Activated T-helper 1 cell treated with anti-CD3 and anti-CD28 coated beads, Interleukin-2, amount 50 U/mL, for 16 hours (primary cell): ENCODE data around the gene ENGASE.
"Not testable (repeated sequence)": the region's sequence is repeated elsewhere in the genome, so short reads cannot be mapped to it uniquely, and the experiment has no call there.

Experiments
- DNase-seq, 2 donors: peaks; one replicate each; pipeline ENCODE4 v3.0.0-alpha.2; 2020; ENCODE audit warnings: low read depth in 1 of 2, low spot score in 1 of 2

The ENGASE gene

GRCh38 chr17:79052131-79052530 lies 22.5 kb upstream of the ENGASE start:
- DNase-seq: no peak

- no peak for DNase-seq
Observed at GRCh38 chr17:79053251-79053925, 21.2 kb upstream of the ENGASE start.

GRCh38 chr17:79054200-79054960 lies 20.2 kb upstream of the ENGASE start:
- DNase-seq: no peak

- DNase-seq: no peak
Observed at GRCh38 chr17:79055197-79055596, 19.4 kb upstream of the ENGASE start.

- no peak for DNase-seq
Observed at GRCh38 chr17:79057737-79058385, 16.8 kb upstream of the ENGASE start.

GRCh38 chr17:79062691-79063090 lies 11.9 kb upstream of the ENGASE start:
- no peak for DNase-seq

- DNase-seq: no peak
Observed at GRCh38 chr17:79064026-79064425, 10.6 kb upstream of the ENGASE start.

- DNase-seq: peak in 1 of 2 donors; percentile 36
Observed at GRCh38 chr17:79065105-79065670, 9.4 kb upstream of the ENGASE start.

GRCh38 chr17:79066963-79067362 lies 7.7 kb upstream of the ENGASE start:
- DNase-seq: no peak

- no peak for DNase-seq
Observed at GRCh38 chr17:79070266-79070880, 4.3 kb upstream of the ENGASE start.

- no peak for DNase-seq
Observed at GRCh38 chr17:79071161-79071740, 3.4 kb upstream of the ENGASE start.

- no peak for DNase-seq
Observed at GRCh38 chr17:79072544-79072943, 2.1 kb upstream of the ENGASE start.

- no peak for DNase-seq
Observed at GRCh38 chr17:79073016-79073705, 1.5 kb upstream of the ENGASE start.

- no peak for DNase-seq
Observed at GRCh38 chr17:79073706-79074088, 927 bp upstream of the ENGASE start.

GRCh38 chr17:79074121-79074648 lies 439 bp upstream of the ENGASE start:
- DNase-seq: not testable (repeated sequence)

- no peak for DNase-seq
Observed at GRCh38 chr17:79075446-79075750, 774 bp downstream of the ENGASE start.

- no peak for DNase-seq
Observed at GRCh38 chr17:79075861-79076406, 1.3 kb downstream of the ENGASE start.

GRCh38 chr17:79077587-79077986 lies 3.0 kb downstream of the ENGASE start:
- DNase-seq: no peak

GRCh38 chr17:79078476-79079190 lies 4.0 kb downstream of the ENGASE start:
- DNase-seq: no peak
